ENCODE results near the gene CEP104. TPM values are rescaled to one million over a fixed set of nuclear protein-coding genes. Genes with fewer than 3 reads are reported as not detected.

The CEP104 gene
- total RNA-seq, 8 experiments from 2014 or later: 12.2 to 26.5 (median 19.8) TPM

GRCh38 chr1:3876716-3877115, 19.7 kb upstream of the CEP104 start:
- Histone ChIP-seq H3K27ac (no peak overlapping the region), H3K4me1 (replicated peaks in 1 of 2) (no peaks in the 10 kb centered on the region), H3K4me3 (no peak overlapping the region)
- ATAC-seq (replicated peaks in 6 of 8): peak in 1 of 8 experiments; percentile 14
- 50 to 100% (median 80%) methylated on average over 1 to 11 of the region's 16 CpGs; no CpG with 5 or more reads in 2 of the 10 experiments for WGBS, 10 experiments
- in situ Hi-C loops (cut with MboI; ENCODE audit: low pct_unique_long_range_greater_than_20kb in 2 of 9, low sequenced_read_pairs in 9 of 9, unreplicated experiment in 9 of 9): no loop called here

- no peak for ATAC-seq (replicated peaks in 6 of 8)
- H3K4me1 ChIP-seq (replicated peaks in 1 of 2): peaks cover under 1 to 9% of the 10 kb centered on the region in 2 donors
- no peak overlapping the region for H3K27ac ChIP-seq
- WGBS, 10 experiments: 84 to 100% (median 99%) methylated on average over 1 to 21 of the region's 23 CpGs; no CpG with 5 or more reads in 2 of the 10 experiments
- in situ Hi-C loops (cut with MboI; ENCODE audit: low pct_unique_long_range_greater_than_20kb in 2 of 9, low sequenced_read_pairs in 9 of 9, unreplicated experiment in 9 of 9): no loop called here
- no peak overlapping the region for H3K4me3 ChIP-seq
Observed at GRCh38 chr1:3874736-3875135, 17.7 kb upstream of the CEP104 start.

GRCh38 chr1:3872546-3872945, 15.5 kb upstream of the CEP104 start:
- WGBS, 10 experiments: 60 to 77% methylated on average over 1 to 5 of the region's 8 CpGs; no CpG with 5 or more reads in 8 of the 10 experiments
- in situ Hi-C loops (cut with MboI; ENCODE audit: low pct_unique_long_range_greater_than_20kb in 2 of 9, low sequenced_read_pairs in 9 of 9, unreplicated experiment in 9 of 9): no loop called here
- no peak for ATAC-seq (replicated peaks in 6 of 8)
- no peak overlapping the region for H3K4me3 ChIP-seq
- peaks cover 4 to 13% of the 10 kb centered on the region in 2 donors for H3K4me1 ChIP-seq (replicated peaks in 1 of 2)
- H3K27ac ChIP-seq: no peak overlapping the region

GRCh38 chr1:3871451-3871805, 14.4 kb upstream of the CEP104 start:
- in situ Hi-C loops (cut with MboI; ENCODE audit: low pct_unique_long_range_greater_than_20kb in 2 of 9, low sequenced_read_pairs in 9 of 9, unreplicated experiment in 9 of 9): no loop called here
- H3K4me3 ChIP-seq: no peak overlapping the region

GRCh38 chr1:3869751-3870301, 12.8 kb upstream of the CEP104 start:
- in situ Hi-C loops (cut with MboI; ENCODE audit: low pct_unique_long_range_greater_than_20kb in 2 of 9, low sequenced_read_pairs in 9 of 9, unreplicated experiment in 9 of 9): no loop called here
- Histone ChIP-seq H3K27ac (peak overlapping the region; percentile 2 to 66), H3K4me3 (no peak overlapping the region), H3K4me1 (replicated peaks in 1 of 2) (peaks cover 4 to 13% of the 10 kb centered on the region in 2 donors)
- peak; percentile 49 to 98 (median 94) for ATAC-seq (replicated peaks in 6 of 8)
- 50 to 100% (median 82%) methylated on average over 1 to 7 of the region's 18 CpGs; no CpG with 5 or more reads in 5 of the 10 experiments for WGBS, 10 experiments

More at GRCh38 chr1:3871451-3871805, 14.4 kb upstream of the CEP104 start:
- no peak for ATAC-seq (replicated peaks in 6 of 8)
- H3K4me1 ChIP-seq (replicated peaks in 1 of 2): peaks cover 4 to 13% of the 10 kb centered on the region in 2 donors
- no peak overlapping the region for H3K27ac ChIP-seq
- WGBS, 10 experiments: 95 to 100% (median 96%) methylated on average over 2 to 4 of the region's 7 CpGs; no CpG with 5 or more reads in 6 of the 10 experiments

- peak in 2 of 8 experiments; percentile 12 to 35 for ATAC-seq (replicated peaks in 6 of 8)
- Histone ChIP-seq H3K27ac (no peak overlapping the region), H3K4me3 (no peak overlapping the region), H3K4me1 (replicated peaks in 1 of 2) (peaks cover 4 to 13% of the 10 kb centered on the region in 2 donors)
- in situ Hi-C loops (cut with MboI; ENCODE audit: low pct_unique_long_range_greater_than_20kb in 2 of 9, low sequenced_read_pairs in 9 of 9, unreplicated experiment in 9 of 9): no loop called here
- 50 to 100% (median 84%) methylated on average over 1 to 7 of the region's 13 CpGs; no CpG with 5 or more reads in 4 of the 10 experiments for WGBS, 10 experiments
Observed at GRCh38 chr1:3868464-3869006, 11.5 kb upstream of the CEP104 start.

GRCh38 chr1:3865606-3866160, 8.7 kb upstream of the CEP104 start:
- ATAC-seq (replicated peaks in 6 of 8): no peak
- H3K4me3 ChIP-seq: no peak overlapping the region
- H3K27ac ChIP-seq: no peak overlapping the region
- WGBS, 10 experiments: 55 to 78% (median 71%) methylated on average over 6 to 16 of the region's 18 CpGs; no CpG with 5 or more reads in 6 of the 10 experiments
- peaks cover 4 to 13% of the 10 kb centered on the region in 2 donors for H3K4me1 ChIP-seq (replicated peaks in 1 of 2)
- in situ Hi-C loops (cut with MboI; ENCODE audit: low pct_unique_long_range_greater_than_20kb in 2 of 9, low sequenced_read_pairs in 9 of 9, unreplicated experiment in 9 of 9): no loop called here

GRCh38 chr1:3864884-3865283, 7.9 kb upstream of the CEP104 start:
- no peak for ATAC-seq (replicated peaks in 6 of 8)
- in situ Hi-C loops (cut with MboI; ENCODE audit: low pct_unique_long_range_greater_than_20kb in 2 of 9, low sequenced_read_pairs in 9 of 9, unreplicated experiment in 9 of 9): no loop called here
- no peak overlapping the region for H3K4me3 ChIP-seq
- H3K27ac ChIP-seq: no peak overlapping the region
- WGBS, 10 experiments: 74 to 100% (median 83%) methylated on average over 1 to 6 of the region's 6 CpGs
- H3K4me1 ChIP-seq (replicated peaks in 1 of 2): peaks cover 4 to 5% of the 10 kb centered on the region in 2 donors

- 74 to 100% (median 85%) methylated on average over 2 to 12 of the region's 12 CpGs for WGBS, 10 experiments
- peaks cover 0 to 4% of the 10 kb centered on the region in 2 donors for H3K4me1 ChIP-seq (replicated peaks in 1 of 2)
- no peak overlapping the region for H3K4me3 ChIP-seq
- in situ Hi-C loops (cut with MboI; ENCODE audit: low pct_unique_long_range_greater_than_20kb in 2 of 9, low sequenced_read_pairs in 9 of 9, unreplicated experiment in 9 of 9): no loop called here
- no peak for ATAC-seq (replicated peaks in 6 of 8)
- H3K27ac ChIP-seq: no peak overlapping the region
Observed at GRCh38 chr1:3863231-3863935, 6.4 kb upstream of the CEP104 start.

GRCh38 chr1:3858231-3858981, 1.4 kb upstream of the CEP104 start:
- peak in 6 of 8 experiments; percentile 2 to 27 (median 8) for ATAC-seq (replicated peaks in 6 of 8)
- WGBS, 10 experiments: 12 to 61% (median 26%) methylated on average over 3 to 17 of the region's 34 CpGs; no CpG with 5 or more reads in 3 of the 10 experiments
- H3K27ac ChIP-seq: no peak overlapping the region
- H3K4me3 ChIP-seq: peak overlapping the region; percentile 74 to 88 (median 77)
- in situ Hi-C loops (cut with MboI; ENCODE audit: low pct_unique_long_range_greater_than_20kb in 2 of 9, low sequenced_read_pairs in 9 of 9, unreplicated experiment in 9 of 9): no loop called here
- H3K4me1 ChIP-seq (replicated peaks in 1 of 2): peaks cover 8 to 18% of the 10 kb centered on the region in 2 donors

- no peak overlapping the region for H3K27ac ChIP-seq
- H3K4me1 ChIP-seq (replicated peaks in 1 of 2): peaks cover 8 to 18% of the 10 kb centered on the region in 2 donors
- in situ Hi-C loops (cut with MboI; ENCODE audit: low pct_unique_long_range_greater_than_20kb in 2 of 9, low sequenced_read_pairs in 9 of 9, unreplicated experiment in 9 of 9): no loop called here
- peak in 2 of 8 experiments; percentile 1 for ATAC-seq (replicated peaks in 6 of 8)
- H3K4me3 ChIP-seq: peak overlapping the region; percentile 74 to 88 (median 77)
- 0 to 18% (median 18%) methylated on average over 1 to 16 of the region's 21 CpGs; no CpG with 5 or more reads in 7 of the 10 experiments for WGBS, 10 experiments
Observed at GRCh38 chr1:3857791-3858129, 749 bp upstream of the CEP104 start.

GRCh38 chr1:3852711-3853485, 4.1 kb downstream of the CEP104 start:
- H3K4me3 ChIP-seq: no peak overlapping the region
- WGBS, 10 experiments: 60 to 100% (median 70%) methylated on average over 3 to 15 of the region's 15 CpGs; no CpG with 5 or more reads in 2 of the 10 experiments
- ATAC-seq (replicated peaks in 6 of 8): no peak
- in situ Hi-C loops (cut with MboI; ENCODE audit: low pct_unique_long_range_greater_than_20kb in 2 of 9, low sequenced_read_pairs in 9 of 9, unreplicated experiment in 9 of 9): no loop called here
- H3K4me1 ChIP-seq (replicated peaks in 1 of 2): peaks cover 8 to 10% of the 10 kb centered on the region in 2 donors
- H3K27ac ChIP-seq: no peak overlapping the region
